IPS DF 6.9 (cell line): ENCODE results near the gene MAPK11.

ENCODE experiments used
- DNase-seq: peaks from one replicate; pipeline ENCODE4 v3.0.0-alpha.2; 2013; ENCODE audit warnings: low read depth, low spot score
- H3K27ac ChIP-seq: one replicate; pipeline ENCODE4 v1.5.1; 2013; ENCODE audit warnings: low read length, control low read depth
- H3K27me3 ChIP-seq: 2 replicates; pipeline ENCODE4 v1.6.1; 2013; ENCODE audit warnings: mild to moderate bottlenecking, low read length; ENCODE audit not compliant: control insufficient read depth, insufficient read depth
- H3K36me3 ChIP-seq: 2 replicates; pipeline ENCODE4 v1.6.1; 2013; ENCODE audit warnings: low read length; ENCODE audit not compliant: control insufficient read depth, insufficient read depth
- H3K4me1 ChIP-seq: 2 replicates; pipeline ENCODE4 v1.6.1; 2013; ENCODE audit warnings: low read length; ENCODE audit not compliant: control insufficient read depth, insufficient read depth
- H3K4me3 ChIP-seq: 2 replicates; pipeline ENCODE4 v1.5.1; 2013; ENCODE audit warnings: mild to moderate bottlenecking, low read length
- H3K9me3 ChIP-seq: 2 replicates; pipeline ENCODE4 v1.6.1; 2013; ENCODE audit warnings: low read length, inconsistent platforms; ENCODE audit not compliant: control insufficient read depth, insufficient read depth
- WGBS: extraction: QIAGEN DNeasy Blood & Tissue Kit; methylation state at CpG from one replicate; pipeline ENCODE4 v1.1.7; 2013; ENCODE audit warnings: mixed read lengths, missing lambda C conversion rate; ENCODE audit not compliant: insufficient read length, insufficient coverage; 5-methylcytosine and 5-hydroxymethylcytosine counted together

The MAPK11 gene

DNA sequence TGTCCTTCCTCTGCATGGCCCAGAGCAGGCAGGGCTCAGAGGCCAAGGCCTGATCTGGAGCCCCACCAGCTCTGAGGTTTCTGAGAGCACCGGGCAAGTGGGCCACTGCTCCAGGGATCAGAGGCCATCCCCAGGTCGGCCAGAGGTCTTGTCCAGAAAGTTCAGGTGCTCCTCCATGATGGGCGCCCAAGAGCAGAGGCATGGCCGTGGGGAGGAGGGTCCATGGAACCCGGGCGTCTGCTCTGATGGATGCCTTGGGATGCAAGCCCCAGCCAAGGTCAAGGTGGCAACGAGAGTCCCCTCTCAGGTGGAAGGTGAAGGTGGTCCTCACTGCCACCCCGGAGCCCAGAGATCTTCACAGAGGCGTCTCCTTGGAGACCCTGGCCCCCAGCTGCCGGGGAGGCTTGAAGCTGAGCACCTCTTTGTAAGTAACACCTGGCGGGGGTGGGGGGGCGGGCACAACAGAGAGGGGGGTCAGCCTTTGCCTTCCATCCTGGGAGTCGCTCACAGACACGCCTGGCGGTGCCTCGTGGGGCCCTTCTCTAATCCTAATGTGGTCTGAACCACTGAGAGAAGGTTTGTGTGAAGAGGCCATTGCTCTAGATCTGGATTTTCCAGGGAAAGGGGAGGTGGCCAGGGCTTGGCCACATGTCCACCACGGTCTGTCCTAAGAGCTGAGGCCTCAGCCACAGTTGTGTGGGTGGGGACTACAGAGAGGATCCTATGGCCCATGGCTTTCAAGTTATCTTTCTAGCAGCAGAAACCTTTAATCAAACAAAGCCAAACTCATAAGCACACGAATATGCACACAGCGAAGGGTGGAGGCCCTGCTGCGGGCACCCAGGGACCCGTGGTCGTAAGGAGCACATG is 16.9 kb downstream of the MAPK11 start:
- Histone ChIP-seq H3K36me3 (peaks cover 4% of the 10 kb centered on the region; the same call in 1 of the 2 replicates), H3K4me3 (no peak overlapping the region), H3K4me1 (peaks cover 5% of the 10 kb centered on the region; the same call in 1 of the 2 replicates), H3K9me3 (no peaks in the 10 kb centered on the region), H3K27me3 (no peaks in the 10 kb centered on the region), H3K27ac (no peak overlapping the region)
- no peak for DNase-seq
- no CpG with 5 or more reads among the region's 22 CpGs for WGBS

DNA sequence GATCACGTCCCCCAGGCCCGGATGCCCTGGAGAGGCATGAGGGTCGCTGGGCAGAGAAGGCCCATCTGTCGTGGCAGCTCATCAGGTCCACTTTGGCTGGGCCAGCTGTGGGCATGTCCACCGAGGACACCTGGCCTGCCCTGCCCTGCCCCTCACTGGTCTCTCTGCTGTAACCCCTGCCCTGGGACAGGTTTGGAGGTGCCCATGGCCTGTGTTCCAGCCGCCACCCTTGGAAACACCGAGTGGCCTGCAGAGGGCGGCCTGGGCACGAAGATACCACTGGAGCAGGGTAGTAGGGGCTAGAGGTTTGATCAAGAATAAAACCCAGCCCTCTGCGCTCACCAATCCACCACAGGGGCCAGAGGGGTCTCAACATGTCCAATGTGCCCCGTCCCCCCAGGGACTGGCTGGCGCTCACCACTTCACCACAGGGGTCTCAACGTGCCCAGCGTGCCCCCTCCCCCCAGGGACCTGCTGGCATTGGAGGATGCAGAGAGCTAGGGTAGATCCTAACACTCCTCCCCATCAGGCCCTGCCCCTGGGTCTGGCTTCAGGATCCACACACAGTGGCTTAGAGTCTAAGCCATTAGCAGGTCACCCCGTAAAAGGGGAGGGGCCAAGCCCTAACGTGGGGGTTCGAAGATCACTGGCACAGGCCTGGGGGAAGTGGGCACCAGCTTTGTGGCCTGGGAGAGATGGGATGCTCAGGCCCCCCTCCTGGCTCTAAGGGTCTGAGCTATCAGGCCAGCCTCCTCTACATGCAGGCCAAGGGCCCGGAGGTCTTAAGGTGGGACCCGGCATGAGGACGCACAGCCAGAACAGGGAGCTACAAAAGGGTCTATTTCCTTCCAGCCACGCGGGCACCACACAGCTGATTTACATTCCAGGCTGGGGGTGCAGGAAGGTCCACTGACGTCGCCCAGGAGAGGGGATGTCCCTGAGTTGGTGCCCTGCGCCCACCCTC is 17.8 kb downstream of the MAPK11 start:
- Histone ChIP-seq H3K36me3 (peaks cover 3% of the 10 kb centered on the region; the same call in 1 of the 2 replicates), H3K27ac (no peak overlapping the region), H3K9me3 (no peaks in the 10 kb centered on the region), H3K4me3 (no peak overlapping the region), H3K4me1 (peaks cover 6% of the 10 kb centered on the region; the same call in 1 of the 2 replicates), H3K27me3 (no peaks in the 10 kb centered on the region)
- DNase-seq = no peak
- WGBS = no CpG with 5 or more reads among the region's 25 CpGs

DNA sequence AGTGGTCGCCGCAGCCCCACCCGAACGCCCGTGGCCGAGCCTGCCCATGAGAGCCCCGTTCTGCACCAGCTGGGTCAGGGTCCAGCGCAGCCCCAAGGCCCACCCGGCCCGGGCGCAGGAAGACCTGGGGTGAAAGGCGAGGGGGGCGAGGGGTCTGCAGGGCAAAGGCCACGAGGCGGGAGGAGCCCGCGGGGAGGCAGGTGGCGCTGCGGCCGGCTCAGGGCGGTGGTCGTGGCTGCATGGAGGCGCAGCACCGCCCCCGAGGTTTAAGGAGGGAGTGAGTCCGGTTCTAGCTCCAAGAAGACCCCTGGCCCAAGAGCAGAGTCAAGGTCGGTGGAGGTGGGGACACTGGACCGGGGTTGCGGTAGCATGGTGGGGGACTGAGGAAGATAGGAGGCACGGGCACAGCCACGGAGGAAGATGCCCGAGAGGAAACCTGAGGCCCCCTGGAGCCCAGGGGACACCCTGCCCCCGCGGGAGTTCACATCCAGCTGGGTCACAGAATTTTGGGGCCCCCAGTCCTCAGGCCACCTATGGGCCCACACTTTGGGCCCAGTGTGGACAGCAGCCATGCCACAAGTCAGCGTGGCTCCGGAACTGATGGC is 18.6 kb downstream of the MAPK11 start:
- H3K4me3 ChIP-seq = peak overlapping the region; percentile 78; the same call in 1 of the 2 replicates
- no peak for DNase-seq
- H3K9me3 ChIP-seq = no peaks in the 10 kb centered on the region
- no peaks in the 10 kb centered on the region for H3K27me3 ChIP-seq
- no peak overlapping the region for H3K27ac ChIP-seq
- no CpG with 5 or more reads among the region's 36 CpGs for WGBS
- H3K4me1 ChIP-seq = peaks cover 6% of the 10 kb centered on the region; the same call in 1 of the 2 replicates
- peaks cover 2% of the 10 kb centered on the region; the same call in 1 of the 2 replicates for H3K36me3 ChIP-seq

DNA sequence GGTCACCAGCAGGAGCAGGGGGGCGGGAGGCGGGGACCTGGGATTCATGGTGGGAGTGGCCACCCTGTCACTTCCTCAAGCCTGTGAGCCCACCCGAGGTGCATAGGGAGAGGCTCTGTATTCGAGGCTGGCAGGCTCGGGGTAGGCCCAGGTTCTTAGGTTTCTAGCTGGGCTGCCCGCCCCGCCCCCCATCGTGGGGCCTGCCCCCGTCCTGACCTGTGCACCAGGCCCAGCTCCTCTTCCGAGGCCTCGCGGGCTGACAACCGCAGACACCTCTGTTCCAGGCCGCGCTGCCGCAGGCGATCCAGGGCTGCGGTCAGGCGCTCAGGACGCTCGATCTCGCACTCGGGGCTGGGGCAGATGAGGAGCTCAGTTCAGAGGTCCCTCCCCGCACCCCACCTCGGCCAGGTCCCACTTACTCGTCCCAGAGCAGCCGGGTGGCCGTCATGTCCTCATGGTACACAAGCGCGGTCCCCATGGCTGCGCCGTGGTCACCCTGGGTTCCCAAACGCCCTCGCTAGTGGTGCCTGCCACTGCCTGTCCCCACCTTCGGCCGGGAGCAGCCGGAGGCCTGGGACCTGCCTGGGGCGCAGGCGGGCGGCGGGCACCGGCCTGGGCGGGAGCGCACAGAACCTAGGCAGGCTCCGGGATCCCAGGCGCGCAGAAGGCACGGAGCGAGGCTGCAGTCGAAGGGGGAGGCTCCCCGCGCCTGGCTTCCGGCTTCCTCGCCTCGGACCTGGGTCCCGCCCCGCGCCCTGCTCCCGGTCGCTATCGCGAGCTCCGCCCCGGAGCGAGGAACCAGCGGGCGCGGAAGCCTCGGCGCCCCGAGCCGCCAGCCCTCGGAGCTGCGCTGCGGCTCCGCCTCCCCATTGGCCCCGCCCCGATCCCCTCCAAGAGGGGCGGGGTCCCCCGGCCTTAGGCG is 19.4 kb downstream of the MAPK11 start, which contains the start of gene HDAC10:
Gene HDAC10 (minus strand): TSS at position 711 of the 922 bp plus-strand sequence. CDS start 233 bp downstream, at position 478.
- Histone ChIP-seq H3K27me3 (no peaks in the 10 kb centered on the region), H3K27ac (no peak within 1 kb of the TSS), H3K4me3 (peak within 1 kb of the TSS; percentile 78), H3K9me3 (no peaks in the 10 kb centered on the region), H3K36me3 (peaks cover 3% of the 10 kb centered on the region; the same call in 1 of the 2 replicates), H3K4me1 (peaks cover 6% of the 10 kb centered on the region; the same call in 1 of the 2 replicates)
- WGBS = no CpG with 5 or more reads among the region's 81 CpGs
- no peak for DNase-seq

DNA sequence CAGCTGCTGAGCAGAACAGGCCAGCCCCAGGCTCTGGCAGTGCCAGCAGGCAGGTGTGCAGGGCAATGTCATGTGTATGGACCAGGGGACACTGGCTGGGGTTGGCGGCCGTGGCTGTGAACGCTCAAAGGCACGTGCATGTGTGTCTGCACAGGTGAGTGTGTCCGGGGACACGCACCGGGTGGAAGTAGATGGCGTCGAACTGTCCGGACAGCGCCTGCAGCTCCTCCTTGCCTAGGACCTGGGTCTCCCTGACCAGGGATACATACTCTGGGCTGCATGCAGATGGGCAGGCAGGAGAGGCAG is 20.0 kb downstream of the MAPK11 start:
- no peak overlapping the region for H3K27ac ChIP-seq
- no peaks in the 10 kb centered on the region for H3K9me3 ChIP-seq
- H3K27me3 ChIP-seq = no peaks in the 10 kb centered on the region
- H3K36me3 ChIP-seq = peaks cover 3% of the 10 kb centered on the region; the same call in 1 of the 2 replicates
- DNase-seq = no peak
- peaks cover 6% of the 10 kb centered on the region; the same call in 1 of the 2 replicates for H3K4me1 ChIP-seq
- H3K4me3 ChIP-seq = 0 out of 2 replicates have a peak overlapping the region, but pooled peaks have one; percentile 2
- no CpG with 5 or more reads among the region's 11 CpGs for WGBS

DNA sequence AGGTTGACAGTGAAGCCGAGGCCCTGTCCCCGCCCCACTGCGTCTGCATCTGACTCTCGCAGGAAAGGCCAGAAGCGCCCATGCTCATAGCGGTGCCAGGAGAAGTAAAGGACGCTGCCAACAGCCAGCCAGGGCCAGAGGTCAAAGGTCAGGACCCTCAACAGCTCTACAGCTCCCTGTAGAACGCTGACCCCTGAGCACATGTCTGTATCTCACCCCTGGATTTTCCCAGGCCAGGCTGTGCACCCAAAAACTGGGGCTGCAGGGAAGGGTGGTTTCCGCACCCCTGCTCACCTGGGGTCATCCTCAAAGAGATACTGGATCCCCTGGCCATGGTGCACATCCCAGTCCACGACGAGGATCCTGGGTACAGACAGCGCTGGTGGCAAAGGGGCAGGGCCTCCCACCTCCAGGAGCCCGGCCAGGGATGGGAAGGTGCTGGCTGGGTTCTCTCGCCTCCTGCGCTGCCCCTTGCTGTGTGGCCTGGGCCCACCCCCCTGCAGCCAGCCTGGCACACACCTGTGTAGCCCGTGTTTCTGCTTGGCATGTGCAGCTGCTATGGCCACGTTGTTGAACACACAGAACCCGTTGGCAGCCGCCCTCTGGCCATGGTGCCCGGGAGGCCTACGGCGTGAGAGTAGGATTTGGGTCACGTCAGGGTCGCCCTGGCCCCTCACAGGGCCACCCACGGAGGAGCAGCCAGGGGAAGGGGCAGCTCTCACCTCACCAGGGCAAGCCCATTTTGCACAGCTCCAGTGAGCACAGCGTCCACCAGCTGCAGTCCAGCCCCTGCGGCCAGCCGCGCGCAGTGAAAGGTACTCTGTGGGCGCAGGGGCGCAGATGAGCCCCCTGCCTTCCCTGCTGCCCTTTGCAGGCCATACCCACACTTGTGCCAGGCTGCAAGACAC is 20.6 kb downstream of the MAPK11 start:
- Histone ChIP-seq H3K9me3 (no peaks in the 10 kb centered on the region), H3K27me3 (no peaks in the 10 kb centered on the region), H3K27ac (no peak overlapping the region), H3K36me3 (peaks cover 3% of the 10 kb centered on the region; the same call in 1 of the 2 replicates), H3K4me1 (peaks cover 6% of the 10 kb centered on the region; the same call in 1 of the 2 replicates), H3K4me3 (0 out of 2 replicates have a peak overlapping the region, but pooled peaks have one; percentile 2)
- DNase-seq = no peak
- no CpG with 5 or more reads among the region's 32 CpGs for WGBS

DNA sequence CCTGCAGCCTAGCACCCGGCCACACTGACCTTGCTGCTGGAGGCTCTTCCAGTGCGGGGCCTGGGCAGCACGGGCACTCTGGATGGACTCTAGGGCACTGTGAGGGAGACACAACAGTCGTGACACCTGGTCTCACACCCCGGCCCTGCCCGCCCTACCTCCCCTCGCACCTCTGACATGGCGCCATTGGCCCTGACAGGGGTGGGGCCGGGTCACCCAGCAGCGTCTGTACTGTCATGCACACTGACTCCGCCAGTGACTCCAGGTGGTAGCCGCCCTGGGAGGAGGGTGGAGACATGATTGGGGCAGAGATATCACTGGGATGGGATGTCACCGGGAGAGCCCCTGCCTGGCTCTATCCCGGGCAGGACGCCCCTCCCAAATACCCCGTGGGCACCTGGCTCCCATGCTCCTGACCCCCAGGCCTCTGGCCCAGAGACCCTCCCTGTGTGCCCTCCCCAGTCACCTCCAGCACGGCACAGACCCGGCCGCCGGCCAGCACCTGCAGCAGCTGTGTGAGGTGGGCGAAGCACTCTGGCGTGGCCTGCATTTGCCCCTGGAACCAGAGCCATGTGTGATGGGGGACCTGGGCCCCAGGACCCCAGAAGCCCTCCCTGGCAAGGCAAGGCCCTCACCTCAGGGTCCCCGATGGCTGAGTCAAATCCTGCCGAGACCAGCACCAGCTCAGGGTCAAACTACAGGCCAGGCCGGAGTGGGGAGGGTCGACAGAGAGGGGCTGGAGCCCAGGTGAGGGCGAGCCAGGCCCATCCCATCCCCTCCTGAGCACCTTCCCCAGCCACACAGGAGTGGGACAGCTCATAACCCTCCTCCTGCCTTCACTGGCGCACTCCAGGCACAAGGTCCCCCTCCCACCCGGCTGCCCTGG is 21.7 kb downstream of the MAPK11 start:
- H3K27ac ChIP-seq = no peak overlapping the region
- H3K27me3 ChIP-seq = no peaks in the 10 kb centered on the region
- H3K4me1 ChIP-seq = peaks cover 6% of the 10 kb centered on the region
- no CpG with 5 or more reads among the region's 29 CpGs for WGBS
- H3K36me3 ChIP-seq = peaks cover 3% of the 10 kb centered on the region; the same call in 1 of the 2 replicates
- no peak overlapping the region for H3K4me3 ChIP-seq
- no peak for DNase-seq
- H3K9me3 ChIP-seq = no peaks in the 10 kb centered on the region

DNA sequence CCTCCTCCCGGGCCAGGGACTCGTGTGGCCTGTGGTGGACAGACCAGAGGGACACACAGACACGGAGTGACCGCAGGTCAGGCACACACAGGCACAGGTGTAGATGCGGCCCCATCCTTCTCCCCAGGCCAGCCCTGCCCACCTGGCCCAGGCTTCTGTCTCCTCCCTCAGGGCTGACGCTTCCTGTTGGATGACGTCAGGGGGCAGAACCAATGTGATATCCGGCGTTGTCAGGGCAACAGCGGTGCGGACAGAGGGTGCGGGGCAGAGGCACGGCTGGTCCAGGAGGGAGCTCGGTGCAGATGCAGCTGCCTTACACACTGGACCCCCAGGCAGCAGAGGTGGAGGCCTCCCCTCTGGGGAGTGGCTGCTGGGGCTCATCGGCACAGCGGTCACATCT is 22.4 kb downstream of the MAPK11 start:
- H3K9me3 ChIP-seq = no peaks in the 10 kb centered on the region
- H3K4me1 ChIP-seq = peaks cover 6% of the 10 kb centered on the region
- no peak for DNase-seq
- H3K27ac ChIP-seq = no peak overlapping the region
- H3K27me3 ChIP-seq = no peaks in the 10 kb centered on the region
- H3K4me3 ChIP-seq = no peak overlapping the region
- no CpG with 5 or more reads among the region's 16 CpGs for WGBS
- peaks cover 3% of the 10 kb centered on the region; the same call in 1 of the 2 replicates for H3K36me3 ChIP-seq
